H9 (cell line): ENCODE data around the gene SSX2IP. TPM values are rescaled to one million over a fixed set of nuclear protein-coding genes. Genes with fewer than 3 reads are reported as not detected.
A peak's percentile ranks its signal among the peaks of the same experiment; 100 is the strongest.

Source experiments
- DNase-seq: peaks from one replicate; pipeline ENCODE4 v3.0.0-alpha.2; 2017
- H2AFZ ChIP-seq: one replicate; pipeline ENCODE4 v1.6.1; 2013; ENCODE audit warnings: mild to moderate bottlenecking, low read length, control low read depth, moderate library complexity
- H2AK5ac ChIP-seq: 2 replicates; pipeline ENCODE4 v1.6.1; 2013; ENCODE audit warnings: low read length, control low read depth, mixed read lengths; ENCODE audit not compliant: insufficient read length
- H2BK120ac ChIP-seq: one replicate; pipeline ENCODE4 v1.6.1; 2013; ENCODE audit warnings: low read depth, mild to moderate bottlenecking, low read length, control low read depth, inconsistent platforms; ENCODE audit not compliant: poor library complexity, severe bottlenecking
- H2BK12ac ChIP-seq: 2 replicates; pipeline ENCODE4 v1.6.1; 2013; ENCODE audit warnings: low read length, control low read depth, mixed read lengths, low read depth; ENCODE audit not compliant: insufficient read length
- H2BK15ac ChIP-seq: 2 replicates; pipeline ENCODE4 v1.6.1; 2013; ENCODE audit warnings: low read depth, low read length, control low read depth
- H2BK20ac ChIP-seq: one replicate; pipeline ENCODE4 v1.6.1; 2013; ENCODE audit warnings: low read depth, mild to moderate bottlenecking, low read length, control low read depth, inconsistent platforms; ENCODE audit not compliant: poor library complexity, severe bottlenecking
- H2BK5ac ChIP-seq: 2 replicates; pipeline ENCODE4 v1.6.1; 2013; ENCODE audit warnings: low read length, control low read depth, mixed read lengths; ENCODE audit not compliant: insufficient read length
- H3K14ac ChIP-seq: 2 replicates; pipeline ENCODE4 v1.6.1; 2013; ENCODE audit warnings: low read length, control low read depth; ENCODE audit not compliant: insufficient read depth
- H3K18ac ChIP-seq: 2 replicates; pipeline ENCODE4 v1.6.1; 2013; ENCODE audit warnings: low read depth, mild to moderate bottlenecking, mixed read lengths, low read length, control low read depth; ENCODE audit not compliant: insufficient read length
- H3K23ac ChIP-seq: 2 replicates; pipeline ENCODE4 v1.6.1; 2013; ENCODE audit warnings: low read length, control low read depth, mixed read lengths, low read depth; ENCODE audit not compliant: insufficient read length
- H3K23me2 ChIP-seq: 2 replicates; pipeline ENCODE4 v1.6.1; 2013; ENCODE audit warnings: low read depth, mild to moderate bottlenecking, mixed read lengths, low read length, control low read depth; ENCODE audit not compliant: insufficient read length, poor library complexity, severe bottlenecking
- H3K27ac ChIP-seq: 2 replicates; pipeline ENCODE4 v1.5.1; 2013; ENCODE audit warnings: low read length, control low read depth, mixed read lengths, low read depth; ENCODE audit not compliant: insufficient read length
- H3K27me3 ChIP-seq: 2 replicates; pipeline ENCODE4 v1.6.1; 2013; ENCODE audit warnings: low read length, control low read depth, inconsistent platforms; ENCODE audit not compliant: insufficient read depth
- H3K4ac ChIP-seq: 2 replicates; pipeline ENCODE4 v1.6.1; 2013; ENCODE audit warnings: low read depth, mild to moderate bottlenecking, control low read depth, inconsistent platforms, low read length, moderate library complexity
- H3K4me1 ChIP-seq: 2 replicates; pipeline ENCODE4 v1.6.1; 2013; ENCODE audit warnings: low read length, control low read depth, inconsistent platforms; ENCODE audit not compliant: insufficient read depth
- H3K4me2 ChIP-seq: 2 replicates; pipeline ENCODE4 v1.6.1; 2013; ENCODE audit warnings: low read length, control low read depth, mixed read lengths; ENCODE audit not compliant: insufficient read length, insufficient read depth
- H3K56ac ChIP-seq: 2 replicates; pipeline ENCODE4 v1.6.1; 2013; ENCODE audit warnings: low read depth, mild to moderate bottlenecking, mixed read lengths, low read length, control low read depth; ENCODE audit not compliant: insufficient read length
- H3K79me1 ChIP-seq: 2 replicates; pipeline ENCODE4 v1.6.1; 2013; ENCODE audit warnings: low read depth, mild to moderate bottlenecking, moderate library complexity, low read length, control low read depth, inconsistent platforms; ENCODE audit not compliant: insufficient read depth, poor library complexity, severe bottlenecking
- H3K79me2 ChIP-seq: 2 replicates; pipeline ENCODE4 v1.6.1; 2013; ENCODE audit warnings: low read length, control low read depth, inconsistent platforms; ENCODE audit not compliant: insufficient read depth
- H3K9ac ChIP-seq: 2 replicates; pipeline ENCODE4 v1.6.1; 2013; ENCODE audit warnings: low read length, control low read depth, mixed read lengths; ENCODE audit not compliant: insufficient read length; ENCODE audit errors: extremely low read depth
- H3K9me3 ChIP-seq: one replicate; pipeline ENCODE4 v1.6.1; 2013; ENCODE audit warnings: low read depth, low read length, inconsistent platforms; ENCODE audit not compliant: control insufficient read depth
- H3T11ph ChIP-seq: one replicate; pipeline ENCODE4 v1.6.1; 2013; ENCODE audit warnings: mild to moderate bottlenecking, low read length, control low read depth, inconsistent platforms
- H4K20me1 ChIP-seq: one replicate; pipeline ENCODE4 v1.6.1; 2013; ENCODE audit not compliant: control insufficient read depth, insufficient read length, insufficient read depth
- H4K5ac ChIP-seq: 2 replicates; pipeline ENCODE4 v1.6.1; 2013; ENCODE audit warnings: low read depth, mild to moderate bottlenecking, mixed read lengths, low read length, control low read depth; ENCODE audit not compliant: insufficient read length
- H4K8ac ChIP-seq: replicated peaks from 2 replicates; pipeline ENCODE4 v1.6.1; 2013; ENCODE audit warnings: low read length, control low read depth, mixed read lengths, low read depth; ENCODE audit not compliant: insufficient read length
- H4K91ac ChIP-seq: 2 replicates; pipeline ENCODE4 v1.6.1; 2013; ENCODE audit warnings: low read depth, mild to moderate bottlenecking, moderate library complexity, mixed read lengths, low read length, control low read depth; ENCODE audit not compliant: insufficient read length
- H3K27ac Mint-ChIP-seq, 3 experiments: 2 replicates in 2 of 3; 3 replicates in 1 of 3; pipeline ENCODE4 v1.8.0; 2020 to 2021; ENCODE audit warnings: mixed read lengths in 3 of 3, mild to moderate bottlenecking in 1 of 3, moderate library complexity in 1 of 3
- H3K27me3 Mint-ChIP-seq: 2 replicates; pipeline ENCODE4 v1.8.0; 2021; ENCODE audit warnings: low read depth, mild to moderate bottlenecking, moderate library complexity, mixed read lengths
- H3K36me3 Mint-ChIP-seq, 3 experiments: 2 replicates in 2 of 3; 3 replicates in 1 of 3; pipeline ENCODE4 v1.8.0; 2020 to 2021; ENCODE audit warnings: low read depth in 3 of 3, mixed read lengths in 3 of 3; ENCODE audit not compliant: insufficient read depth in 1 of 3
- H3K4me1 Mint-ChIP-seq, 2 experiments: 2 replicates each; pipeline ENCODE4 v1.8.0; 2020; ENCODE audit warnings: mixed read lengths in 2 of 2
- H3K4me3 Mint-ChIP-seq, 2 experiments: 2 replicates in 1 of 2; 3 replicates in 1 of 2; pipeline ENCODE4 v1.8.0; 2020 to 2021; ENCODE audit warnings: mild to moderate bottlenecking in 2 of 2, mixed read lengths in 2 of 2, moderate library complexity in 1 of 2
- H3K9me3 Mint-ChIP-seq, 2 experiments: 2 replicates in 1 of 2; 3 replicates in 1 of 2; pipeline ENCODE4 v1.8.0; 2020; ENCODE audit warnings: mild to moderate bottlenecking in 2 of 2, mixed read lengths in 2 of 2, moderate library complexity in 1 of 2
- WGBS: extraction: QIAGEN DNeasy Blood & Tissue Kit; methylation state at CpG from one replicate; pipeline ENCODE4 v1.1.7; 2013; ENCODE audit warnings: missing lambda C conversion rate, low lambda C conversion rate, mixed read lengths; ENCODE audit not compliant: insufficient read length; ENCODE audit errors: extremely low coverage; 5-methylcytosine and 5-hydroxymethylcytosine counted together
- long read RNA-seq: library from polyadenylated mRNA; unstranded; transcript quantifications from one replicate; pipeline ENCODE4 v2.0.0, GENCODE V29; 2020
- total RNA-seq: library from RNA; stranded (reverse); gene quantifications from 2 replicates; pipeline ENCODE4 v1.2.1, GENCODE V29; 2021
- TF ChIP-seq, protein P1 (sequence below): fragments of 200-600 bp; sonication (generic); conservative IDR thresholded peaks from 3 replicates; pipeline ENCODE4 v1.8.0; 2021; ENCODE audit warnings: antibody characterized with exemption, mild to moderate bottlenecking

The SSX2IP gene
- 19.0 and 19.6 TPM in 2 replicates for total RNA-seq
- long read RNA-seq, full-length matches to known transcripts = 14 of 54 reads
- long read RNA-seq, partial matches to known transcripts = 8 of 54 reads
- long read RNA-seq, other reads (novel, unspliced or antisense) = 32 of 54 reads

GRCh38 chr1:84690397-84691121 lies at the start of gene SSX2IP:
Gene SSX2IP (minus strand): TSS chr1:84690461. CDS start chr1:84671219, 19,242 bp downstream.
- Histone ChIP-seq H2AK5ac (no peak within 1 kb of the TSS), H3K18ac (peak within 1 kb of the TSS; percentile 58), H2AFZ (no peak within 1 kb of the TSS), H3K79me2 (peaks cover 12% of the 10 kb centered on the region; the same call in 1 of the 2 replicates), H3K4me2 (peak within 1 kb of the TSS; percentile 92), H2BK12ac (no peak within 1 kb of the TSS), H2BK5ac (no peak within 1 kb of the TSS), H3K23ac (no peak within 1 kb of the TSS), H3K27ac (peak within 1 kb of the TSS; percentile 3), H3K23me2 (peaks cover 7% of the 10 kb centered on the region), H3K27me3 (no peaks in the 10 kb centered on the region), H2BK120ac (no peak within 1 kb of the TSS), H3K9ac (peak within 1 kb of the TSS; percentile 47), H4K20me1 (peaks cover 3% of the 10 kb centered on the region), H3K4ac (no peak within 1 kb of the TSS), H3K9me3 (no peaks in the 10 kb centered on the region), H3K14ac (peak within 1 kb of the TSS; percentile 81), H2BK20ac (no peak within 1 kb of the TSS), H3T11ph (no peak within 1 kb of the TSS), H3K79me1 (no peaks in the 10 kb centered on the region), H4K91ac (no peak within 1 kb of the TSS), H3K4me1 (peaks cover 9% of the 10 kb centered on the region; the same call in 1 of the 2 replicates), H4K5ac (no peak within 1 kb of the TSS), H2BK15ac (no peak within 1 kb of the TSS), H3K56ac (no peak within 1 kb of the TSS), H4K8ac (no peak within 1 kb of the TSS)
- Mint-ChIP-seq H3K4me1 (peaks cover 30 to 36% of the 10 kb centered on the region in 2 experiments), H3K27ac (peak within 1 kb of the TSS; percentile 95 to 98 (median 96)), H3K4me3 (peak within 1 kb of the TSS; percentile 77 to 93), H3K9me3 (peaks cover 0 to 4% of the 10 kb centered on the region in 2 experiments; a peak in 2 of 5 replicates), H3K27me3 (no peaks in the 10 kb centered on the region), H3K36me3 (no peaks in the 10 kb centered on the region; a peak in 1 of 7 replicates)
- TF ChIP-seq, protein P1, sequence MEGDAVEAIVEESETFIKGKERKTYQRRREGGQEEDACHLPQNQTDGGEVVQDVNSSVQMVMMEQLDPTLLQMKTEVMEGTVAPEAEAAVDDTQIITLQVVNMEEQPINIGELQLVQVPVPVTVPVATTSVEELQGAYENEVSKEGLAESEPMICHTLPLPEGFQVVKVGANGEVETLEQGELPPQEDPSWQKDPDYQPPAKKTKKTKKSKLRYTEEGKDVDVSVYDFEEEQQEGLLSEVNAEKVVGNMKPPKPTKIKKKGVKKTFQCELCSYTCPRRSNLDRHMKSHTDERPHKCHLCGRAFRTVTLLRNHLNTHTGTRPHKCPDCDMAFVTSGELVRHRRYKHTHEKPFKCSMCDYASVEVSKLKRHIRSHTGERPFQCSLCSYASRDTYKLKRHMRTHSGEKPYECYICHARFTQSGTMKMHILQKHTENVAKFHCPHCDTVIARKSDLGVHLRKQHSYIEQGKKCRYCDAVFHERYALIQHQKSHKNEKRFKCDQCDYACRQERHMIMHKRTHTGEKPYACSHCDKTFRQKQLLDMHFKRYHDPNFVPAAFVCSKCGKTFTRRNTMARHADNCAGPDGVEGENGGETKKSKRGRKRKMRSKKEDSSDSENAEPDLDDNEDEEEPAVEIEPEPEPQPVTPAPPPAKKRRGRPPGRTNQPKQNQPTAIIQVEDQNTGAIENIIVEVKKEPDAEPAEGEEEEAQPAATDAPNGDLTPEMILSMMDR = no peak
- no CpG with 5 or more reads among the region's 68 CpGs for WGBS
- DNase-seq = peak; percentile 98
